Stimulated activated CD8-positive, alpha-beta memory T cell treated with anti-CD3 and anti-CD28 coated beads, Interleukin-4, amount 100 ng/mL, for 1 hour (primary cell): Measurements from ENCODE around the gene HM13.
A peak's percentile ranks its signal among the peaks of the same experiment; 100 is the strongest.
"Not testable (repeated sequence)": the region's sequence is repeated elsewhere in the genome, so short reads cannot be mapped to it uniquely, and the experiment has no call there.

Experiments
- DNase-seq, 2 donors: peaks; one replicate each; pipeline ENCODE4 v3.0.0-alpha.2; 2020; ENCODE audit warnings: low read depth in 2 of 2, low spot score in 1 of 2

The HM13 gene

DNA sequence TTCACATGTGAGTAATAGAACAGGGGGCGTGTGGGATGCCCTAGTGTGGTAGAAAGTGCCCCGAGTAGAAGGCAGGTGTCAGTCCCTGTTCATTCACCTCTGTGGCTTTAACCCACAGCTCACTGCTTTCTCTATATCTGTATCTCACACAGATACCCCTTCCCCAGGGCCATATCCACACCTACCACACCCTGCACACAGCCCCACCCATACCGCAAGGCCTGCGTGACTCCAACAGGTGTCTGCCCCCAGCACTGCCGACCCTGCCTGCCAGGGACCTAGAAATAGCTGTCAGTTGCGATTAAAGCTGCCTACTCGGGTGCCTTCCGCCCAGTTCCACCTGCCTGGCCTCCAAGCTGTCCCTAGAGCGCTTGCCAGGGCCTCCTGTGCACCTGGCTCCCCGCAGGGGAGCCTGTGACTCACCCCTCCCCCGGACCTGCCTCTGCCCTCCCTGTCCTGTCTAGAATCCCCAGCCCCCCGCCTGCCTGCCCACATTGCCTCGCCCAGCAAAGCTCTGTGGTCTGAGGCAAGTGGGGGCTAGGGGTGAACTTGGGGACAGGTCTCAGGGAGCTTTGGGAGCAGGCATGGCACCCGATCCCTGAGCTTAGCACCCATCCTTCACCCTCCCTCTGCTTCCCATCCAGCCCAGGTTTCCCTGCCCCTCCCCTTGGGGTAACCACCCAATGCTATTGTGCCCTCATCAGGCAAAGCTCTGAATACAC is 52.6 kb downstream of the HM13 start:
- DNase-seq = no peak

DNA sequence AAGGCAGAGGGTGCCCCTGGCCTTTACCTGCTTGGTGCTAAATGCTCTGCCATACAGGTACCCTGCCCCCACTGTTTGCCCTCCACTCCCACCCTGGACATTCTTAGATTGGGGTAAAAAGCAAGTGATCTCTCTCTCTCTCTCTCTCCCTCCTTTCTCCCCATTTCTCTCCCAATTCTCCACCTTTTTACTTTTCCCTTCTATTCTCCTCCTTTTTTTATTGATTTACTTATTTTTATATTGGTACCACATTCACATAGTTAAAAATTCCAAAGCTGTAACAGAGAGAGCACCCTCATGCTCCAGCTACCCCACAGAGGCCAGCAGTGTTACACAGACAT is 53.1 kb downstream of the HM13 start:
- no peak for DNase-seq

DNA sequence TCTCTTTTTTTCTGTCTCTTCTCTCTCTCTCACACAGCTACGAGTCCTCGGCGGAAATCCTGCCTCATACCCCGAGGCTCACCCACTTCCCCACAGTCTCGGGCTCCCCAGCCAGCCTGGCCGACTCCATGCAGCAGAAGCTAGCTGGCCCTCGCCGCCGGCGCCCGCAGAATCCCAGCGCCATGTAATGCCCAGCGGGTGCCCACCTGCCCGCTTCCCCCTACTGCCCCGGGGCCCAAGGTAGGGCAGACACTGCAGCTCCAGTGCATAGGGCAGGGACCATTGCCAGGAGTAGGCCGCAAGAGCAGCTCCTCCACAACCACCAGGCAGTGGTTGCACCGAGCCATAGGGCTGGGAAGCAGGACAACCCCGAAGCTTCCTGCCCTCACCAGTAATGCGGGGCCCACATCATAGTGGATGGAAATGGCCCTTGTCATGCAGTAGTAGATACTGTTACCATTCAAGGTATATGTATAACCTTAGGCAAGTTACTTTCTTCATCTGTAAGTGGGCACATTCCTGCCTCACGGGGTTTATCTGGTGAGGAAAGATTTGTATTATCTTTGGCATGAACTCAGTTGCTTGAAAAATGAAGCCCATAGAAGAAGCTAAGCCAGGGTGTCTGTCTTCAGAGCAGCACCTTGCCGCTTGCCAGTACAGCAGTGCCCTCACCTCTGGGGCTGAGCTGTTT is 53.9 kb downstream of the HM13 start:
- DNase-seq = no peak

DNA sequence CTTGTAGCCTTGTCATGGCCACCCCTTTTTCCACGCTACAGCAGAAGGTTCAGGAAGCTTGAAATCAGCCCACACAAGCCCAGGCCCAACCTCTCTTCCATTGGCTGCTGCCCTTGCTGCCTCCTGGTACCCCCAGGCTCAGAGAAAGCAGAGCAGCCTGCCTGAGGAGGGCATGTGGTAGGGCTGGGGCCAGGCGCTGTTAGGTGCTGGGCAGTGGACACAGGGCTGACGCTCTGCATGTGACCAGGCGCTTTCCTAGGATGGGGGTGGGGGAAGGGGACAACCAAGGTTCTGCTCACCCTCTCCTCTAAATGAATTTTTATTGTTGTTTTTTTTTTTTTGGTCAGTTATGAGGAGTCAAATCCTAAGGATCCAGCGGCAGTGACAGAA is 54.5 kb downstream of the HM13 start:
- no peak for DNase-seq

DNA sequence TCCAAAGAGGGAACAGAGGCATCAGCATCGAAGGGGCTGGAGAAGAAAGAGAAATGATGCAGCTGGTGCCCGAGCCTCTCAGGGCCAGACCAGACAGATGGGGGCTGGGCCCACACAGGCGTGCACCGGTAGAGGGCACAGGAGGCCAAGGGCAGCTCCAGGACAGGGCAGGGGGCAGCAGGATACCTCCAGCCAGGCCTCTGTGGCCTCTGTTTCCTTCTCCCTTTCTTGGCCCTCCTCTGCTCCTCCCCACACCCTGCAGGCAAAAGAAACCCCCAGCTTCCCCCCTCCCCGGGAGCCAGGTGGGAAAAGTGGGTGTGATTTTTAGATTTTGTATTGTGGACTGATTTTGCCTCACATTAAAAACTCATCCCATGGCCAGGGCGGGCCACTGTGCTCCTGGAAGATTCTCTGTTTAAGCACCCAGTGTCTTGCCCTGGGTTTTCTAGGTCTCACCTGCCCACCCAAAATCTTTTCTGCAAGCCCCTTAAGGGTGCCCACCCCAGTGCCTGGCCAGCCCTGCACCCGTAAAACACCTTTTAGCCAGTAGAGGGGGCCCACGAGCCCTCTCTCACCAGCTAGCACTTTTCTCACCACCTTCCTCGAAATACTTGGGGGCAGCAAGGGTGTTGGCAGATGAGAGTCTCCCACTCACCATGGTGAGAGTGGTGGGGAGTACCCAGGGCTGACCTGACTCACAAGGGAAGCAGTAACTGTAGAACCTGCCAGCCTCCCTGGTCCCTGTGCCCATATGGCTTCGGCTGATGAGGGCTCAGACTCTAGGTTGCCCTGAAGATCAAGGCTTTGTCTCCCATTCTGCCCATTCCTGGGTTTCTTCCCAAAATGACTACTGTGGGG is 55.1 kb downstream of the HM13 start:
- DNase-seq = peak; percentile 38 to 44

DNA sequence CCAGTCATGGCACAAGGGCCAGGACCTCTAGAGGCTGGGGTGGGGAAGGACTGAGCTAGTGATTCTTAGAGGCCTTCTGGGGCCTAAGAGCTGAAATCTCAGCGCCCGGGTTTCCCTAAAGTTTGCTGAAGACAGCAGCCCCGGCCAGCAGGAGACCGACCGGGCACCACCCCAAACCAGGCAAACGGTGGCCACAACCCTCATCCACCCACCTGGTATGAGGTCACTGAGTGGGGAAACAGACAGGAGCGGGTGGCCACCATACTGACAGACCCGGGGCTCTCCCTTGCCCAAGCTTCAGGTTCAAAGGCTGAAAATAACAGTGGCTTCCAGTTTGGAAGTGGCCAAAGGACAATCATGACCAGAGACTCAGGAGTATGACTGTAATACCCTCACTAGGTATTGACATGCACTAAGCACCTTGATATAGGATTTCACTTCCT is 55.8 kb downstream of the HM13 start:
- no peak for DNase-seq

DNA sequence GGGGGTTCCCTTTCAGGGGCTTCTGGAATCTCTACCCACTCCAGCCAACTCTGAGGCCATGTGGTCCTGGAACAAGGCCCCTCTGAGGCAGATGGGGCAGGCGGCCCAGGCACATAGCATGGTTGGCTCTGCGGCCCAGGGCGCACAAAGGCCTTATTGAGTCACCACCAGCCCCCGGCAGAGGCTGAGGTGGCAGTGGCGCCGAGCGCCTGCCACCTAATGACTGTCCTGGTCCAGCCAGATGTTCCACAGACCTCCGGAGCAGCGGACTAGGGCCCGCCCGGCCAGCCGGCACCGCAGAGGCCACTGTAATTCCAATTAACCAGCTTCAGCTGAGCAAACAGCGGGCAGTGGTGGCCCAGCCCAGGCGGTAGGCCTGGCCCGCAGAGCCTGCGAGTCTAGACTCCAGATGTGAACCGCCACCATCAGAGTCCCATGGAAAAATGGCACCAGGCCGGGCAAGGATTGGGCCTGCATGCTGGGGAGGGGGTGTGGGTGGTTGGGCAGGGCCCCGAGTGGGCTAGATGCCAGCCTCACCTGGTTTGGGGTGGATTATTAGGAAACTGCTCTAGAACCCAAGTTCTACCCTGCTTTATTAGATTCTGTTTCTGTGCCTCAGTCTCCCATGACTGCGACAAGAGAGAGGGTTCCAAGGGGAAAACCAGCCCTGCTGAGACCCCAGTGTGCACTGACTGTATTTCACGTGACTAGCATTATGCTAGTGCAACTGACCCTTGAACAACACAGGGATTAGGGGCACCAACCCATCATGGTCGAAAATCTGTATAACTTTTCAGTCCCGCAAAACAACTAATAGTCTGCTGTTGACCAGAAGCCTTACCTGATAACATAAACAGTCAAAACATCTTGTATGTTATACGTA is 56.7 kb downstream of the HM13 start:
- no peak for DNase-seq

DNA sequence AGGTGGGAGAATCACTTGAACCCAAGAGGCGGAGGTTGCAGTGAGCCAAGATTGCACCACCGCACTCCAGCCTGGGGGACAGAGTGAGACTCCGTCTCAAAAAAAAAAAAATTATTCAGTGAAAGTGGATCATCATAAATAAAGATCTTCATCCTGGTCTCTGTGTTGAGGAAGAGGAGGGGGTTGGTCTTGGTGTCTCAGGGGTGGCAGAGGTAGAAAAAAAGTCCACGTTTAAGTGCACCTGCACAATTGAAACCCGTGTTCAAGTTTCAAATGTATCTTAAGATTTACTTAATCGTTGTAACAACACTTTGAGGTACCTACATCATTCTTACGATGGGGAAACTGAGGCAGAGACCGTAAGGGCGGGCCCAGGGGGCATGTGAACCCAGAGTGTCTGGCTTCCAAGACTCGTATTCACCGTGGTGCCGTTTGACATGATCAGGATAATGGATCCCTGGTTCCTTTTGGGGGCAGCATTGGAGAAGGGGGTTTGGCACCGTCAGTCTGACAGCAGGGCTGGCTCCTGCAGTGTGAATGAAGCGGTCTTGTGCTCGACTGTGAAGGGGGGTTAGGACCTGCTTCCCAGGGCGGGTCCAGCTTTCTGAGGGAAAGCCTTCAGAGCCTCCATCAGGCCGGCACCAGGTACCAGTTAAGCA is 57.9 kb downstream of the HM13 start:
- no peak for DNase-seq

DNA sequence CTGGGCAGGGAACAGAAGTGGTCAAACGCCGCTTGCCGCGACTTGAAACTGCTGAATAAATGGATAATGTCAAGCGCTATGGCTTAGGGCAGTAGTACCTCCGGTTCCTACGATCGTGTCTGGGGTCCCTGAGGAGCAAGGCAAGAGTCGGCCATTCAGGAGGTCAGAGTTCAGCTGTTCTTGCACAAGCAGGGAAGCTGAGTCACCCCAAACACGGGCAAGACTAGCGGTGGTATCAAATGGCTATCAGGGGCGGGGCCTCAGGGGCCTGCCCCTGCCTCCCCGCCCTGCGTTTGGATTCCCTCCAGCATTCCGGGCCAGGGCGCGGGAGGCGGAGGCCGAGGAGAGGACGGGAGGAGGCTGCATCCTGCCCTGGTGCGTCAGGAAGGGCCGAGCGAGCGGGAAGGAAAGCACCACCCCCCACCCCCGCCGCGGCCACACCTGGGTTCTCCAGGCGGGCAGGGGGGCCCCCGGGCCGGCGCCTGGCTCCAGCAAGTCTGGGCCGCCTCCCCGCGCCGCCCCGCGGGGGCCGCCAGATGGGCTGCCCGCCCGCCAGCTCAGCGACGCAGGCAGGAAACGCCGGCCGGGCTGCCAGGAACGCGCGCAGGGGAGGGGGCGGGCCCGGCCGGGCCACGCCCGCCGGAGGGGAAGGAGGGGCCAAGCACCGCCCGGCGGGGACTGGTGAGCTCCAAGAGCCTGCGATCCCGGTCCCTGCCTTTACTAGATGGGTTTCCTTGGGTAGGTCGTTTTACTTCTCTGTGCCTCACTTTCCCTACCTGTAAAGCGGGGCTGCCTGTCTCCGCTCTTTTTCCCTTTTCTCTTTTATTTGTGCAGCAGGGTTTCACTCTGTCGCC is 58.7 kb downstream of the HM13 start:
- peak; percentile 53 to 73 for DNase-seq

DNA sequence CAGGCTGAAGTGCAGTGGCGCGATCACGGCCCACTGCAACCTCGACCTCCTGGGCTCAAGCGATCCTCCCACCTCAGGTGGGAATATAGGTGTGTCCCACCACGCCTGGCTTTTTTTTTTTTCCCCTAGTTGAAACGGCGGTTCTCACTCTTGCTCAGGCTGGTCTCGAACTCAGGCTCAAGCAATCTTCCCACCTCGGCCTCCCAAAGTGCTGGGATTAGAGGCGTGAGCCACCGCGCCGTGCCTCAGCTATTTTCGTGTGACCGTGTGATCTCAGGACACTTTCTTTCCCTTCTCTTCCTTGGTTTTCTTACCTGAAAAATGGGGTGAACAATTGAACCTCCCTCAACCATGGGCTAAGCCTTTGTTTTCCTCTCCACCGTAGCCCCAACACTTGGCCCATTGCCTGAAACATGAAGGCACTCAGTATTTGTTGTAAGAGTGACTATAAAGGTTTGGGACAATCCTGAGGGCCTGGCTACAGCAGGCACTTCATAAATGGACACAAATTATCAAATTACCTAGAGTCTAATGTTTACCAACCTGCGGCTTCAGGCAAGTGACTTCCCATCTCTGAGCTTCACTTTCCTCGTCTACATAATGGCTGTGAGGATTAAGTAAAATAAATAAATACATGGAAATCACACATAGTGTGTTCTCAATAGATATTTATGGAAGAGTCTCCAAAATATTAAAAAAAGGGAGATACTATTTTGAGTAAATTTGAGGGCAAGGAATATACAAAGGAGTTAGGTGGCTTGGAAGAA is 59.5 kb downstream of the HM13 start:
- no peak for DNase-seq

DNA sequence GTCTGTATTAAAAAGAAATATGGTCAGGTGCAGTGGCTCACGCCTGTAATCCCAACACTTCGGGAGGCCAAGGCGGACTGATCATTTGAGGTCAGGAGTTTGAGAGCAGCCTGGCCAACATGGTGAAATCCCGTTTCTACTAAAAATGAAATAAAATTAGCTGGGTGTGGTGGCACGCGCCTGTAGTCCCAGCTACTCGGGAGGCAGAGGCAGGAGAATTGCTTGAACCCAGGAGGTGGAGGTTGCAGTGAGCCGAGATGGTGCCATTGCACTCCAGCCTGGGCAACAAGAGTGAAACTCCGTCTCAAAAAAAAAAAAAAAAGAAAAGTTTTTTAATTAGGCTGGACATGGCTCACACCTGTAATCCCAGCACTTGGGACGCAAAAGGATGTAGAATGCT is 60.7 kb downstream of the HM13 start:
- DNase-seq = not testable (repeated sequence)

DNA sequence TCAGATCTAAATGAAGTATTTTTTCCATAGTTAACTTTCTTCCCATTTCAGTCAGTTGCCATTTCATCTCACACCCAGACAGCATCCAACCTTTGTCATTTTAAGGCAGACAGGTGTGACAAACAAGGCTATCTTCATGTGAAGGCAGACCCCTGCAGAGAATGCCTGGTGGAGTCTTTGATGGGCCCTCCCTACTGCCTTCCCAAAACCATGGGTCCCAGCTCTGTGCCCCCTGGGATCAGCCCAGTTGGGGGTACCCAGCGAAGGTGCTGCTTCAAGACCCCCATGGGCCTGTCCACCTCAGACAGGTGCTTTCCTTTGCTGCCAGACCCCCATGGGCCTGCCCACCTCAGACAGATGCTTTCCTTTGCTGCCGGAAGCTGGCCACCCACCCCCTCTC is 62.5 kb downstream of the HM13 start:
- no peak for DNase-seq

DNA sequence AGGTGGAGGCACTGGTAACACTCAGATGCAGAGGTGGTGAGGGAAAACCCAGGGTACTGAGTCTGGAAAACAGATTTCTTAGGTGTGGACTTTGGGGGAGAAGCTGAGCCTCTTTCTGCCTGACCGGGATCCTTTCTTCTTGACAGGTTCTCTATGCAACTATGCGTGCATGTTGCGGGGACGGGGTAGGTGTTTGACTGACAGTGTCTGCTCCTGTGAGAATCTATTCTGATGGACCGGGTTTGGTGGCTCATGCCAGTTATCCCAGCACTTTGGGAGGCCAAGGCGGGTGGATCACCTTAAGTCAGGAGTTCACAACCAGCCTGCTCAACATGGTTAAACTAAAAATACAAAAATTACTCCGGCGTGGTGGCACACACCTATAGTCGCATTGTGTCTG is 63.0 kb downstream of the HM13 start:
- DNase-seq = no peak

DNA sequence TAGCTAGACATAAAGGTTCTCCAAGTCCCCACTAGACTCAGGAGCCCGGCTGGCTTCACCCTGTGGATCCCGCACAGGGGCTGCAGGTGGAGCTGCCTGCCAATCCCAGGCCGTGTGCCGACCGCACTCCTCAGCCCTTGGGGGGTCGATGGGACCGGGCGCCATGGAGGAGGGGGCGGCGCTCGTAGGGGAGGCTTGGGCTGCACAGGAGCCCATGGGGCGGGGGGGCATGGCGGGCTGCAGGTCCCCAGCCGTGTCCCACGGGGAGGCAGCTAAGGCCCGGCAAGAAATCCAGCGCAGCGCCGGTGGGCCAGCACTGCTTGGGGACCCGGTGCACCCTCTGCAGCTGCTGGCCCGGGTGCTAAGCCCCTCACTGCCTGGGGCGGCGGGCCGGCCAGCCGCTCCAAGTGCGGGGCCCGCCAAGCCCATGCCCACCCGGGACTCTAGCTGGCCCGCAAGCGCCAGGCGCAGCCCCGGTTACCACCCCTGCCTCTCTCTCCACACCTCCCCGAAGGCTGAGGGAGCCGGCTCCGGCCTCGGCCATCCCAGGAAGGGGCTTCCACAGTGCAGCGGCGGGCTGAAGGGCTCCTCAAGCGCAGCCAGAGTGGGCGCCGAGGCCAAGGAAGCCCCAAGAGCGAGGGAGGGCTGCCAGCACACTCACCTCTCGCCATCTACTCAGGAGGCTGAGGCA is 64.4 kb downstream of the HM13 start:
- DNase-seq = no peak

DNA sequence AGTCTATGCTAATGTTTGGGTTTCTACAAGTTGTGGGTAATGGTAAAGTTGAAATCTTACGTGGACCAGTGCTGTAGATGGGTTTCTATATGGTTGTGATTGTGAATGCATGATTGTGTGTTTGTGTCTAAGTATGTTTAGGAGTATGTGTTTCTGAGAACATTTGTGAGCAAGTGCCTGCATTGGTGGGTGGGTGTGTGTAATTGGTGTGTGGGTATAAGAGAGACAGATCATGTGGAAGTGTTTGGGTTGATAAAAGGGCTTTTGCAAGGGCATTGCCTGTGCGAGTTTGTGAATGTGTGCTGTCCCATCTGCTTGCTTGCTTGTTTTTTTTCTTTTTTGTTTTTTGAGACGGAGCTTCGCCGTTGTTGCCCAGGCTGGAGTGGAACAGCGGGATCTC is 65.0 kb downstream of the HM13 start:
- no peak for DNase-seq

DNA sequence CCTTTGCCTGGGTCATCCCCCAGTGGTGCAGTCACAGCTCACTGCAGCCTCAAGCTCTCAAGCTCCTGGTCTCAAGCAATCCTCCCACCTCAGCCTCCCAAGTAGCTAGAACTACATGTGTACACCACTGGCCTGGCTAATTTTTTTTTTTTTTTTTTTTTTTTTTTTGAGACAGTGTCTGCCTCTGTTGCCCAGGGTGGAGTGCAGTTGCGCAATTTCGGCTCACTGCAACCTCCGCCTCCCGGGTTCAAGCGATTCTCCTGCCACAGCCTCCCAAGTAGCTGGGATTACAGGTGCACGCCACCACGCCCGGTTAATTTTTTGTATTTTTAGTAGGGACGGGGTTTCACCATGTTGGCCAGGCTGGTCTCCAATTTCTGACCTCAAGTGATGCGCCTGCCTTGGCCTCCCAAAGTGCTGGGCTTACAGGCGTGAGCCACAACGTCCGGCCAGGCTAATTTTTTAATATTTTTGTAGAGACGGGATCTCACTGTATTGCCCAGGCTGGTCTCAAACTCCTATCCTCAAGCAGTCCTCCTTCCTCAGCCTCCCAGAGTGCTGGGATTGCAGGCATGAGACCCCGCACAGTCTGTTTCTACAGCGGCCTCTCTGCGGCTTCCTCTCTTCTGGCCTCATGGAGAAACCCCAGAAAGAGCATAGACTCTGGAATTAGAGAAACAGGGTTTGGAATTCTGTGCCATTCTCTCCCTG is 65.9 kb downstream of the HM13 start:
- not testable (repeated sequence) for DNase-seq

DNA sequence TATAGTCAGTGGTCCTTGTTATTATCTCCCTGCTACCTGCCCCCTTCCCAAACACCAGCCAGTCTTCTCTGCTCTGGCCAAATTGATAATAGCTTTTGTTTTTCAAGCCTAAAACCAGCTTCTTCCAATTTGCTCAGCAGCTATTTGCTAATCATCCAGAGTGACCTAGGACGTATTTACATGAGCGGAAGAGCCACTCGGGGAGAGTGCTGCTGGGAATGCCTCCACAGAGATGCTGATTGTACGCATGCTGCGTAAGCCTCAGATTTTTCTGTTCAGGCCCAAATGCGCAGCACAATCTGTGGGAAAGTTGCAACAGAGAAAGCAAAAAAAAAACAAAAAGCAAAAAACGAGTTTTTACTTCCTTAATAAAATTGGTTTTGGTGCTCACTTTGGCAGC is 66.5 kb downstream of the HM13 start:
- DNase-seq = no peak

DNA sequence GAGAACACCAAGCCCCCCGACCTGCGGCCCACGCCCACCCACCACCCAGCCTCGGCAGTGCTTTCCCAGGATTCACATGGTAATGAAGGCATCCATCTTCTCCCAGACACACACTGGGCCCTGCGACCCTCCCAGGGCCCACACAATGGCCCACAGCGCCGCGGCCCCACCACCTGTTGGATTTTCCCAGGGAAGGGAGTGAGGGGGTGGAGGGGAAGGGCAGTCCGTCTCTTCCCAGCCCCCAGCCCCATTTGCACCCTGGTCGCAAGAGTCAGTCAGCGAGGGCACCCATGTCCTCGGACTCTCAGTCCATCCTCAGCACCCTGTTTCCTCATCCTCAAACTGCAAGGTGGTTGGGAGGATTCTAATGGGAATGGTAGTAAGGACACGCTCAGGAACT is 67.1 kb downstream of the HM13 start:
- no peak for DNase-seq
